GM18499 (cell line): ENCODE data around the gene MLF1.
"Not testable (repeated sequence)": the region's sequence is repeated elsewhere in the genome, so short reads cannot be mapped to it uniquely, and the experiment has no call there.

Source experiments
- ATAC-seq: cut with Tn5 transposase; IDR thresholded peaks from one replicate; pipeline ENCODE4 v1.9.1; 2021; ENCODE audit warnings: moderate number of reproducible peaks; ENCODE audit not compliant: insufficient read depth, unreplicated experiment

MLF1 gene, protein sequence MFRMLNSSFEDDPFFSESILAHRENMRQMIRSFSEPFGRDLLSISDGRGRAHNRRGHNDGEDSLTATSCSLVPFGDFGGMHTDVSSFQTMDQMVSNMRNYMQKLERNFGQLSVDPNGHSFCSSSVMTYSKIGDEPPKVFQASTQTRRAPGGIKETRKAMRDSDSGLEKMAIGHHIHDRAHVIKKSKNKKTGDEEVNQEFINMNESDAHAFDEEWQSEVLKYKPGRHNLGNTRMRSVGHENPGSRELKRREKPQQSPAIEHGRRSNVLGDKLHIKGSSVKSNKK

DNA sequence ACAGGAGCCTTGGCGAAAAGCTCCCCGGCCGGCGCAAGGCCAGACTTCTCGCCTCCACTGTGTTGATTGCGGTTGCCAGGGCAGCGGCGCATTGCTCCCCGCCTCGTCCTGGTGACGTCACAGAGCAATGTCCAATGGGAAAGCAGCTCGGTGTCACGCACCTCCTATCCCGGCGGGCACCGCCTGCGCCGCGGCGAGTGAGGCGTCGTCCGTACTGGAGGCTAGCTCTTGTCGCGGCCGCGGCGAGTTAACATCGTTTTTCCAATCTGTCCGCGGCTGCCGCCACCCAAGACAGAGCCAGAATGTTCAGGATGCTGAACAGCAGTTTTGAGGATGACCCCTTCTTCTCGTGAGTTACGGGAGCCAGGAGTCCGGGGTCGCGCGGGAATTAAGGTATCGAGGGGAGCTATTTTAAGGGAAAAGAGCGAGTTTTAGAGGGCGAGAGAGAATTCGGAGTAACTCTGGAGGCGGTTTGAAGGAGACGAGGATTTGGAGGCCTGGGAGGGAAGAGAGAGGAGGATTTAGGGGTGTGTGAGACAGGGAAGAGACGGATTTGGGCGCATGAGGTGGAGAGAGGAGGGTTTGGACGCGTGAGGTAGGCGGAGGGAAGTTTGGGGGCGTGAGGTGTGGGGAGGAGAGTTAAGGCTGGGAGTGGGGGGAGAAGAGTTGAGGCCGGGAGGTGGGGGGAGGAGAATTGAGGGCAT is at the start of gene MLF1:
Gene MLF1, plus strand, starts transcription at position 196 of the 704 bp plus-strand sequence. Its CDS starts 107 bp downstream, at position 303.
- peak; percentile 99 for ATAC-seq

DNA sequence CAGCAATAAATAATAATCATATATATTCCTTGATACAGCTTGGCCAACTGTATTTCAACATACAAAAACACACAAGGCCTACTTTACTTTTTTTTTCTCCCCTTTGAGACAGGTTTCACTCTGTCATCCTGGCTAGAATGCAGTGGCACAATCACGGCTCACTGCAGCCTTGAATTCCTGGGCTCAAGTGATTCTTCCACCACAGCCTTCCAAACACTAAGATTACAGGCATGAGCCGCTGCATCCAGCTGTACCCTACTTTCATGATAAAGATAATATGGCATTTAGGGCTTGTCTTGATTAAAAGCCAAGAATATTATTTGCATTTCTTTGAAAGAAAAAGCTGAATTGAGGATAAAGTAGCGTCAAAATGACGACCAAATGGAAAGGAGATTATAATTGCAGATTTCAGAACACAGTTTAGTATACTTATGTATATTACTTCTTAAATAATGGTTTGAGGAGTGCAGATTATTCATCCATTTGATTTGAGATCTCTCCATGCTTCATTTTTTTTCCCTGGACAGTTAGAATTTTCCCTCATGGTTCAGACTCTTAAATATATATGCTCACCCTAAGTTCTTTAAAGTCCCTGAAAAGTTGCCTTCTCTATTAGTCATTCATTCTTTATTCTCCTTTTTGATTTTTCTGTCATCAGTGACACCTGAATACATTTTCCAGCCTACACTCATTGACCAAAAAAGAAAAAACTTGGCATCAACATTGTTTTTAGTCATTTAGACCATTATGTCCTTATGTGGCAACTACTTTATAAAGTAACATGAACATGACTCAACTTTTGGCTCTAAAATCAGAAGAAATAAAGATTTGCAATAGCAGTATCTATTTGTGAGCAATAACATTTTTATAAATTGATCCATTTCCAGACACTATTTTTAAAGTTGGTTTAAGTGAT is 48.5 kb upstream of the MLF1 start:
- no peak for ATAC-seq

DNA sequence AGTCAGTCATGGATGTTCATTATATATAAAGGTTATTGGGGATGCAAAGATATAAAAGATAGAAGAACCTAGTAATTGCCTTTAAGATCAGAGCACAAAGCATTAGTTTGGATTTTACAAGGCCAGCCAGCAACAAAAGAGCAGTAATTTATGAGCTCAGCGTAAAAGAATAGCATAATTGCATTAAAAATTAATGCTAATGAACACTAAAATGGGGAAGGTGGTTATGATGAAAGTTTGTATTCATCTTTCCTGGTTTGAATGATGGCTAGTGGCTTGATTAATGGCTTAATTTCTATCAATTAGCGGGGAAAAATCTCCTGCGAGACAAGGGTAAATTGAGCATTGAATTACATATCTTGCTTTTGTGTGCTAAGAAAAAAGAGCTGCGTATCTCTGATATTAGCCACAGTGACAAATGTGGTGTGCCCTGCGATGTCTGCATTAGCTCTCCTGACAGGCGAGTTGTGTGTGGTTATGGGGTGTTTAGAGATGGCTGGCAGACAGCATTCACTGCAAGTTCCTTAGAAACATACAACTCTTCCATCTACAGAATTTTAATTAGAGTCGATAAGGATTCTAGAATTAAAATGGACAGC is 42.8 kb upstream of the MLF1 start:
- no peak for ATAC-seq

DNA sequence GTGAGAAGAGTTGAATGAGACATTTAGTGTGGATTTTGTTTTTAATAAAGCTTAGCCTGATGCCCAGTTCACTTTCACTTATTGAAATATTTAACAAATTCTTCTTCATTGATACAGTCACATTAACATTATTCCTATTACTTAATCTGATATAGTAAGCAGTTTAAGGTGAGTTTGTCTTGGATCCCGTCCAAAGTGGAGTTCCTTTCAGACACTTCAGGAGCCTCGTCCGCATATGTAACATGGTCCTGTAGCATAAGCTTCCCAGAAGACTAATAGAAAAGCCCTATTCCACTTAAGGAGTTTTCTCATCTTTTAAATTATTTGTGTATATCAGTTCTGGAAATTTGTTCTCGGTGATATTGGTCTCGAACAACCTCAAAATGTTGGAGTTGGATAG is 39.7 kb upstream of the MLF1 start:
- ATAC-seq = no peak

DNA sequence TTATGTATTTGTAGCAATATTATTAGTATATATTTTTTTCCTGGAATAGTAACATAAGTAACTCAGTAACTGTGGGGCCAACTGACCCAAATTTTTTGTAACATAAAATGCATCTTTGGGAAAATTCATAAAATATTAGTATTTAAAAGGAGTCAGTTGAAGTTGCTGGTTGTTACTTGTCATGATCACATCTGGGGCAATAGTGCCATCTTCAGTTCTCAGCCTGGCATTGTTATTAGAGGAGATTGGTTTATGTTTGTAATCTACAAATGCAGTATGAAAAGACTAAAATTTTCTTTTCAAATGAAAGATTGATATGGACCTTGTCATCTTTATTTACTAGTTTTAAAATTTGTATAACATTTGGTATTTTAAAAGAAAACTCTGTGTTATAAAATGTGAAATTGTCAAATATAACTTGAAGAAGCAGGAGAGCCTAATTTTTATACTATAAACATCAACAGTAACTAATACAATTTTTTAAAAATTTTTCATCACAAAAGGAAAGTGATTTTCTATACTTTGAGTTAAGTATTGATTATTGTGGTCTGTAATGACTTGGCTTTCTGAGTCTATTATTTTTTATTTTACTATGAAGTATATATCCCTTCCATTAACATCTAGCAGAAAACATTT is 38.8 kb upstream of the MLF1 start:
- no peak for ATAC-seq

DNA sequence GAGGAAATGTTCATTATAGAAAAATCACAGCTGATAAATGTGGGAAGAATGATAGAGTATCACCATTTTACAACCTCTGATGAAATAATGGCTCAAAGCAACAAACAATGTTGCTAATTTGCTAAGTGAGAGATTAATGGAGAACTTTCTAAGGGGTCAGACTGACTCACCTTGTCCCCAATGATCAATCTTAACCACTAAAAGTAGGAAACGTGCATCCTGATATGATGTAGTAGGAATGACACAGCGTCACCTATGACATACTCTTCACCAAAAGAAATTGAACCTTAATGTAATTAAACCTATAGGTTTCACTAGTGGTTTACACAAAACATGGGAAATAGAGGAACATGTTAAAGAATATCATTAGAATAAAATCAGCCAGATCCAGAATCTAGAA is 35.1 kb upstream of the MLF1 start:
- no peak for ATAC-seq

DNA sequence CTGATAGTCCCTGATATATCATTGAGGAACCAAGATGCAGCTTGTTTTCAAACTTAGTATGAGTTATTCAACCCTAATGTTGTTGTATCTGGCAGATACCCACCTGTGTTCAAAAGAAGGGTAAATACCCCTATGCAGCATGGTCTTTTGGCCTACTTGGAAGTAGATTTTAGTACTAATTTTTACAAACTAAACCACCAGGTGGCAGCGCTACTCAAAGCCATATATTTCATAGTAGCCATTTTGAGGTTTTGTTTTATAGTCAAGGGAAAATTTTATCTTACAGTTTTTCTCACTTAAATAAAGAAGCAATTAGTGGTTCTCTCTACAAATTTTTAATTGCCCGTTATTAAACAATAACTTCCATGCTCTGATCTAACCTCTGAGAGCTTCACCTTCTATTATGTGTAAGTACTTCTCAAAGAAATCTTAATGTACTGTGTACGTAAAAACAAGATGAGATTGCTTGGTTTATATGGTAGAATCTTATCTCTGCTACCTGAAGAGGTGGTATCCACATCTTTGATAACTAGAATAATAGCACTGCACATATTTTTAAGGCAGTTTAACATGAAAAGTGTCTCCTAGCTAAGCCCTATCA is 31.5 kb upstream of the MLF1 start:
- no peak for ATAC-seq

DNA sequence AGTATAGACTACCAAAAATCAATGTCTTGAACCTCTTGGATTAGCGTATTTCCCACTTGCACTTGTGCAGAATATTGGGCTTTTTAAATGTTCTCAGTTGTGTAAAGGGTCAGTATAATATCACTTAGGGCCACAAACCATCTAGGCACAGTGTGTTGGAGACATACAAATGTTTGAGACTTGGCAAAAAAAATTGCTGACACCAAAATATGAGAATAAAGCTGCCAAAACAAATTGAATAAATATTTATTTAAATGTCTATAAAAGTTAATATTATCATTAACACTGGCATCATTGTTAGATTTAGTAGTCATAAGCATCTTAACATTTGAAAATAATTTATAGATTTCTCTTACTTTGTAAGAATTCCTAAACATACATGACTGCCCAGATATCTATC is 30.9 kb upstream of the MLF1 start:
- no peak for ATAC-seq

DNA sequence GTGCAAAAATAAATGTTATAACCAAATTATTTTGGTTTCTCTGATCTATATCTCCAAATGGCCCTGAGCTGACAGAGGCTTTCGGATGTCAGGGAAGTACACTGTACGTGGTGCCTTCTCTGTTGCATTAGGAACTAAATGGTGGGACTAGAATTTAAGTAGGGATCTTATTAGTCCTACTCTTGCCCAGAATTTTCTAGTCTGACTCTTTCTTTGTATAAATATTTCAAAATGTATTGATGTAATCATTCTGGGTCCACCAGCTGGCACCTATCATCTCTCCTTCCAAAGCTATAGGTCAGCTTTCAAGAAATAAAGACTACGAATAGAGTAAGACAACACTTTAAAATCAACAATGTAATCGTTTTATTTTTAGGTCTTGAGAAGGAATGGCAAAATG is 22.3 kb upstream of the MLF1 start:
- ATAC-seq = no peak

DNA sequence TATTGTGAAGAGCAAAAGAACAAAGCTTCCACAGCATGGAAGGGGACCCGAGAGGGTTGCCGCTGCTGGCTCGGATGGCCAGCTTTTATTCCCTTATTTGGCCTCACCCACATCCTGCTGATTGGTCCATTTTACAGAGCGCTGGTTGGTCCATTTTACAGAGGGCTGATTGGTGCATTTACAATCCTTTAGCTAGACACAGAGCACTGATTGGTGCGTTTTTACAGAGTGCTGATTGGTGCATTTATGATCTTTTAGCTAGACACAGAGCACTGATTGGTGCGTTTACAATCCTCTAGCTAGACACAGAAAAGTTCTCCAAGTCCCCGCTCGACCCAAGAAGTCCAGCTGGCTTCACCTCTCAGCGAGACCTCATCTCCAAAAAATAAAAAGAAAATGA is 21.1 kb upstream of the MLF1 start:
- ATAC-seq = not testable (repeated sequence)

DNA sequence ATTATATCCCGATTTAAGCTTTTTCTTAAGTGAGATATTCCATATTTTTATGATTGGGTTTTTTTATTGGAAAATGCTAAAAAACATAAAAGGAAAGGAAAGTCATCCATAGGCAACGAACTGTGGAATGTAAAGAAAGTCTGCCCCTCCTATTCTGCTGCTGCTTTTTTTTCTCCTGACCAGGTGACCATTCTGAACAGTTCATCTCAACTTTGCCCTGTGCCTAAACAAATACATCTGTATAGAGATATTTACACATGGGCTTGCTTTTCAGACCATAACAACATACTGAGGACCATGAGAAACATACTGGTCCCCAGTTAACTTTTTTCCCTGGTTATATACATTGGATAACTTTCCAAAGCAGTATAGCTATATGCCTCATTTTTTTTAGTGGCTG is 18.9 kb upstream of the MLF1 start:
- ATAC-seq = no peak

DNA sequence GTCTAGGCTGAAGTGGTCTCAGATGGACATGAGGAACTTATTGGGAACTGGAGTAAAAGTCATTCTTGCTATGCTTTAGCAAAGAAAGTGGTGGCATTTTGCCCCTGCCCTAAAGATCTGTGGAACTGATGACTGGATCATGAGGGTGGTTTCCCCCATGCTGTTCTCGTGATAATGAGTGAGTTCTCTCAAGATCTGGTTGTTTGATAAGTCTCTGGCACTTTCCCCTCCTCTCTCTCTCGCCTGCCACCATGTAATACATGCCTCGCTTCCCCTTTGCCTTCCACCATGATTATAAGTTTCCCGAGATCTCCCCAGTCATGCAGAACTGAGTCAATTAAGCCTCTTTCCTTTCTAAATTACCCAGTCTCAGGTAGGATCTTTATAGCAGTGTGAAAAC is 11.5 kb upstream of the MLF1 start:
- no peak for ATAC-seq

DNA sequence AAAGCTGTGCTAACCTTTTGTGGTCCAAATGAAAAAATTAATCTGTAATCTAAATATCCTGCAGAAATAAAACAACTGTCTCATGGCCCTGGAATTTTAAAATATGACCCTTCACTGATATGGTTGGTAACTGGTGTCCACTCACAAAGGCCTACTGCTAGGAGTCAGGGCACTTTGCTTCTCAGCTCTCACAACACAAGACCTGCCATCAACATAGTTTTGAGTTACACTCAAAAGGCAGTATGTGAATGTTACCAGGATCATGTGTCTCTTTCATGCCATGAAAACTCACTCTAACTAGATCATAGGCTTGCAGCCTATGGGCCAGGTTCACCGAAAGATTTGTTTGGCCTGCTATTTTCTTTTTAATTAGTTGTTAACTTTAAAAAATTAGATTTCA is 10.0 kb upstream of the MLF1 start:
- no peak for ATAC-seq

DNA sequence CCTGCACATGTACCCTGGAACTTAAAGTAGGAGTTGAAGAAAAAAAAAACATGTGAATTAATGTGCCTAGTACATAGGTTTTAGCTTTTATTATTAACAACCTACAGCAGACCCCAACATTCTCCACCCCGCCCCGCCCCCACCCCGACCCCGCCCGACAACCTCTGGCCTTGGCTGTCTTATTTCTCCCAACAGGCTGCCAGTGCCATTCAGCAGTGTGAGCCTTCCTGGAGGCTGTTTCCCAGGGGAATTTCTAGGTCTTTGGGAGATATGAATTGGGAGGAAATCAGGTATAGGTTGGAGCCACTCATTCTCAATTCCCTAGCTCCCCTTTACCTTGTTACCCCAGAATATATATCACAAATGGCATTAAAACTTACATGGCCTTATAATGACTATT is 8.3 kb upstream of the MLF1 start:
- ATAC-seq = no peak

DNA sequence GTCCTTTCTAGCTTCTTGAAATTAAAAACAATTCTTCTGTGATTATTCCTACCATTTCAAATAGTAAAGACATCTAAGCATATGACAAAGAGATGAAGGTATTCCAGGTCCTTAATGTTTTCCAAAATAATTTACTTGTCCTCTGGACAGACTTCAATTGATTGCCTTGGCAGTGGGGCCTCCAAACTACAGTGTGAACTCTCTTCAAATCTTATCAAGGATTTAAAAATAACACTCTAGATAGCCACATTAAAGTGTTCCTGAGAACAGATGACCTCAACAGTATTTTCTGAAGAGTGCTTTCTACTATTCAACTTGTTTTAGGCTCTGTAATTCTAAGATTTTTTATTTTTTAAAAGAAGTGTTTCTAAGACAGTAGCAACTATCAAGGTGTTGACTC is 7.9 kb upstream of the MLF1 start:
- ATAC-seq = no peak

DNA sequence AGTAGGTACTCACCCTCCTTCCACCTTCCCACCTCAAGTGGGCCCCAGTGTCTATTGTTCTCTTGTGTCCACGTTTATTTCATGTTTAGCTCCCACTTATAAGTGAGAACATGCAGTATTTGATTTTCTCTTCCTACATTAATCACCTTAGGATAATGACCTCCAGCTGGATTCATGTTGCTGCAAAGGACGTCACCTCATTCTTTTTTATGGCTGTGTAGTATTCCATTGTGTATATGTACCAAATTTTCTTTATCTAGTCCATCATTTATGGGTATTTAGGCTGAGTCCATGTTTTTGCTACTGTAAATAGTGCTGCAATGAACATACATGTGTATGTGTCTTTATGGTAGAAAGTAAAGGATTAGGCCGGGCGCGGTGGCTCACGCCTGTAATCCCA is 5.9 kb upstream of the MLF1 start:
- no peak for ATAC-seq

DNA sequence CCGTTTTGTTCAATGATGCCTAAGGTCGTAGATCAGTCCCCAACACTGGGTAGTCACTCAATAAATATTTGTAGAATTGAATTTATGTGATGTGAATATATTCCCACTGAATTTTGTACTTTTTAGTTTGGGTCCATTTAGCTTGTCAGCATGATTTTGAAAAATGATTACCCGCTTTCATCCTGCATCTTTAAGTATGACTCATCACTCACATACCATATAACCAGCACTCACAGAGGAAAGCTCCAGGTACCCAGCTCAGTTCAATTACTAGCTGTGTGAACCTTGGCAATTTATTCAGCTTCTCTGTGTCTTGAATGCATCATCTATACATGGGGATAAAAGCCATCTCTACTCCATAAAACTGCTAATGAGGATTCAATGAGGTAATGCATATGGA is 2.2 kb upstream of the MLF1 start:
- ATAC-seq = no peak

DNA sequence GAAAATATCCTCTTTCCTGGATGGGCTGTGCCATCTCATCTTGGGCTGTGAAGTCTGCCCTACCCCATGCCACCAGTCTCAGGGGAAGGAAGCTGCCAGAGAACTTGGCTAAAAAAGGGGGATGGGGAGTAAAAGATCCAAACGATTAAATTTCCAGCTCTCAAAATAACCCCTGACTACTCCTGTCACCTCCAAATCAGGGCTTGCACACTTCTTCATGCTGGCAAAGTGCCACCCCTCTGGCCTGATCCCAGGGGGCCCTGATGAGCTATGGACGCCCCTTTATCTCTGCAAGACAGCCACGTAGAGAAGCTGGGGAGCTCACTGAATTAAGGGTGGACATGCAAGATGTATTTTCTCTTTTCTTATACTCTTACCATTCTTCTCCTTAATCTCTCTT is 1.2 kb upstream of the MLF1 start:
- no peak for ATAC-seq

DNA sequence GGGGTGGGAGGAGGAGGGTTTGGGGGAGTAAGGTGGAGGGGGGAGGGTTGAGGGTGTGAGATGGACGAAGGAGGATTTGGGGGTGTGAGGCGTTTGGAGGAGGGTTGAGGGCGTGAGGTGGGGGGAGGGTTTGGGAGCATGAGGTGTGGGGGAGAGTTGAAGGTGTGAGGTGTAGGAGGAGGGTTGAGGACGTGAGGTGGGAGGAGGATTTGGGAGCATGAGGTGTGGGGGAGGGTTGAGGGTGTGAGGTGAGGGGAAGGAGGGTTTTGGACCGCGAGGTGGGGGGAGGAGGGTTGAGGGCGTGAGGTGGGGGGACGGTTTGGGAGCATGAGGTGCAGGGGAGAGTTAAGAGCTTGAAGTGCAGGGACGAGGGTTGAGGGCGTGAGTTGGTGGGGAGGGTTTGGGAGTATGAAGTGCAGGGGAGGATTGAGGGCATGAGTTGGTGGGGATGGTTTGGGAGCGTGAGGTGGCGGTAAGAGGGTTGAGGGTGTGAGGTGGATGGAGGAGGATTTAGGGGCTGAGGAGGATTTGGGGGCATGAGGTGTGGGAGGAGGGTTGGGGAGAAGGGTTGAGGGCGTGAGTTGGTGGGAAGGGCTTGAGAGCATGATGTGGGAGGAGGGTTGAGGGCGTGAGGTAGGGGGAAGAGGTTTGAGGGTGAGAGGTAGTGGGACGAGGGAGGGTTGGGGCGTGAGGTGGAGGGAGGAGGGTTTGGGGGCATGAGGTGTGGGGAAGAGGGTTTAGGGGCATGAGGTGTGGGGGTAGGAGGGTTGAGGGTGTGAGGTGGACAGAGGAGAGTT is 1.2 kb downstream of the MLF1 start:
- no peak for ATAC-seq
